HEK293 (cell line): ENCODE data around the gene DNER.

Experiments used
- CTCF ChIA-PET: fragments of 350-600 bp; formaldehyde crosslinking; extraction: SDS; loops from one replicate; lab custom pipeline; 2021; ENCODE audit warnings: antibody characterized with exemption; lab: Yijun Ruan, JAX
- POLR2A ChIA-PET: fragments of 300-600 bp; formaldehyde crosslinking; extraction: SDS; loops from one replicate; lab custom pipeline; 2020; ENCODE audit warnings: antibody characterized with exemption, inconsistent platforms; lab: Yijun Ruan, JAX
- H3K27ac ChIP-seq: fragments of 200-500 bp; sonication (Bioruptor generic); 2 replicates; pipeline ENCODE4 v1.5.1; 2014; ENCODE audit warnings: low read depth, low read length, control low read depth, inconsistent platforms; ENCODE audit errors: extremely low read depth
- H3K36me3 ChIP-seq, 2 experiments: fragments of 200-500 bp in 1 of 2; sonication (Bioruptor generic) in 1 of 2; 1 replicate in 1 of 2; 2 replicates in 1 of 2; pipeline ENCODE4 v1.5.1; 2014 to 2017; ENCODE audit warnings: inconsistent platforms in 2 of 2, low read length in 2 of 2; ENCODE audit not compliant: control insufficient read depth in 2 of 2, insufficient read depth in 1 of 2
- H3K4me1 ChIP-seq: fragments of 200-500 bp; sonication (Bioruptor generic); 2 replicates; pipeline ENCODE4 v1.5.1; 2014; ENCODE audit warnings: mild to moderate bottlenecking, low read length, inconsistent platforms; ENCODE audit not compliant: control insufficient read depth, insufficient read depth
- H3K4me3 ChIP-seq: 2 replicates; pipeline ENCODE4 v1.5.1; 2011; ENCODE audit warnings: low read depth, mild to moderate bottlenecking, control low read depth, low read length, moderate library complexity
- H3K9me3 ChIP-seq: fragments of 200-500 bp; sonication (Bioruptor generic); 2 replicates; pipeline ENCODE4 v1.5.1; 2014; ENCODE audit warnings: low read depth, low read length, inconsistent platforms; ENCODE audit not compliant: control insufficient read depth, insufficient read depth
- GLIS2 ChIP-seq: fragments of 450-650 bp; formaldehyde crosslinking; IDR thresholded peaks from 2 replicates; pipeline ENCODE4 v1.5.1; 2016; ENCODE audit warnings: missing biosample characterization, missing genetic modification characterization
- KLF9 ChIP-seq: fragments of 450-650 bp; formaldehyde crosslinking; IDR thresholded peaks from 2 replicates; pipeline ENCODE4 v1.5.1; 2016; ENCODE audit warnings: missing biosample characterization, missing genetic modification characterization, low read depth
- PATZ1 ChIP-seq: fragments of 450-650 bp; formaldehyde crosslinking; IDR thresholded peaks from 2 replicates; pipeline ENCODE4 v1.5.1; 2016; ENCODE audit warnings: missing biosample characterization, missing genetic modification characterization
- PRDM2 ChIP-seq: fragments of 450-650 bp; formaldehyde crosslinking; IDR thresholded peaks from 2 replicates; pipeline ENCODE4 v1.5.1; 2016; ENCODE audit warnings: missing biosample characterization, missing genetic modification characterization, borderline replicate concordance
- REPIN1 ChIP-seq: fragments of 450-650 bp; formaldehyde crosslinking; IDR thresholded peaks from 2 replicates; pipeline ENCODE4 v1.5.1; 2017; ENCODE audit warnings: missing biosample characterization, missing genetic modification characterization, low read depth
- SP2 ChIP-seq: fragments of 450-650 bp; formaldehyde crosslinking; IDR thresholded peaks from 2 replicates; pipeline ENCODE4 v1.5.1; 2016; ENCODE audit warnings: missing biosample characterization, missing genetic modification characterization
- ZBTB7A ChIP-seq: fragments of 450-650 bp; formaldehyde crosslinking; IDR thresholded peaks from 2 replicates; pipeline ENCODE4 v1.5.1; 2016; ENCODE audit warnings: low read depth, missing biosample characterization, missing genetic modification characterization
- ZNF138 ChIP-seq: fragments of 450-650 bp; formaldehyde crosslinking; IDR thresholded peaks from 2 replicates; pipeline ENCODE4 v1.5.1; 2016; ENCODE audit warnings: missing biosample characterization, missing genetic modification characterization, borderline replicate concordance
- ZNF18 ChIP-seq: fragments of 450-650 bp; formaldehyde crosslinking; IDR thresholded peaks from 2 replicates; pipeline ENCODE4 v1.5.1; 2016; ENCODE audit warnings: missing biosample characterization, missing genetic modification characterization
- ZNF280D ChIP-seq: fragments of 450-650 bp; formaldehyde crosslinking; IDR thresholded peaks from 2 replicates; pipeline ENCODE4 v1.5.1; 2016; ENCODE audit warnings: missing biosample characterization, missing genetic modification characterization
- ZNF560 ChIP-seq: fragments of 450-650 bp; formaldehyde crosslinking; IDR thresholded peaks from 2 replicates; pipeline ENCODE4 v1.5.1; 2017; ENCODE audit warnings: missing biosample characterization, missing genetic modification characterization, borderline replicate concordance
- ZNF596 ChIP-seq: fragments of 450-650 bp; IDR thresholded peaks from 2 replicates; pipeline ENCODE4 v1.5.0; 2018; ENCODE audit warnings: missing biosample characterization, mild to moderate bottlenecking, missing genetic modification characterization, moderate library complexity
- ZNF624 ChIP-seq: fragments of 450-650 bp; formaldehyde crosslinking; IDR thresholded peaks from 2 replicates; pipeline ENCODE4 v1.5.1; 2017; ENCODE audit warnings: missing biosample characterization, missing genetic modification characterization
- ZNF76 ChIP-seq: fragments of 450-650 bp; formaldehyde crosslinking; IDR thresholded peaks from 2 replicates; pipeline ENCODE4; 2016; ENCODE audit warnings: low read depth, missing biosample characterization, missing genetic modification characterization, borderline replicate concordance
- ZSCAN4 ChIP-seq: fragments of 450-650 bp; formaldehyde crosslinking; IDR thresholded peaks from 2 replicates; pipeline ENCODE4 v1.5.1; 2017; ENCODE audit warnings: missing biosample characterization, missing genetic modification characterization

Gene DNER

GRCh38 chr2:229598227-229598626 is 116.1 kb downstream of the DNER start:
- no peaks in the 10 kb centered on the region for H3K4me1 ChIP-seq
- H3K36me3 ChIP-seq: no peaks in the 10 kb centered on the region
- no peak for TF ChIP-seq GLIS2 (tag by site-specific recombination)
- no peak for TF ChIP-seq ZNF76 (tag by site-specific recombination)
- no peak for TF ChIP-seq PATZ1
- TF ChIP-seq KLF9: no peak
- no peak overlapping the region for H3K4me3 ChIP-seq
- CTCF ChIA-PET: interaction anchor here (1.0 to 1.4 kb wide), 2 partner anchors 11 to 15 kb away, joined by 3 to 4 read pairs; no protein-coding TSS in a partner anchor
- POLR2A ChIA-PET: no interaction called here
- H3K9me3 ChIP-seq: no peaks in the 10 kb centered on the region
- H3K27ac ChIP-seq: no peak overlapping the region

- POLR2A ChIA-PET: no interaction called here
- no peaks in the 10 kb centered on the region for H3K4me1 ChIP-seq
- CTCF ChIA-PET: interaction anchor here (1.4 kb wide), 1 partner anchor 10 kb away, joined by 3 read pairs; no protein-coding TSS in a partner anchor
- H3K36me3 ChIP-seq: no peaks in the 10 kb centered on the region
- H3K27ac ChIP-seq: no peak overlapping the region
- H3K9me3 ChIP-seq: no peaks in the 10 kb centered on the region
- no peak overlapping the region for H3K4me3 ChIP-seq
- TF ChIP-seq ZNF76 (tag by site-specific recombination): no peak
- TF ChIP-seq ZNF280D (tag by site-specific recombination): no peak
- peak; percentile 81 for TF ChIP-seq ZSCAN4 (tag by site-specific recombination)
- TF ChIP-seq ZNF18 (tag by site-specific recombination): no peak
- no peak for TF ChIP-seq SP2
Measured at GRCh38 chr2:229596796-229597195, 117.6 kb downstream of the DNER start.

- Histone ChIP-seq H3K9me3 (no peaks in the 10 kb centered on the region), H3K4me3 (no peak overlapping the region), H3K36me3 (no peaks in the 10 kb centered on the region), H3K27ac (no peak overlapping the region), H3K4me1 (no peaks in the 10 kb centered on the region)
- ChIA-PET POLR2A (no interaction called here), CTCF (interaction anchor here (0.6 to 0.7 kb wide), 2 partner anchors 84 to 1525 kb away, joined by 3 read pairs; no protein-coding TSS in a partner anchor)
- TF ChIP-seq ZNF596: no peak
- no peak for TF ChIP-seq PRDM2 (tag by site-specific recombination)
- no peak for TF ChIP-seq ZNF138 (tag by site-specific recombination)
- TF ChIP-seq ZBTB7A (tag by site-specific recombination): no peak
- TF ChIP-seq ZNF624 (tag by site-specific recombination): no peak
- TF ChIP-seq ZNF560 (tag by site-specific recombination): no peak
- TF ChIP-seq REPIN1 (tag by site-specific recombination): no peak
Measured at GRCh38 chr2:229591611-229592010, 122.7 kb downstream of the DNER start.
